CD4-positive, alpha-beta memory T cell (primary cell): ENCODE results near the gene FOXJ3. TPM values are rescaled to one million over a fixed set of nuclear protein-coding genes. Genes with fewer than 3 reads are reported as not detected.
A peak's percentile ranks its signal among the peaks of the same experiment; 100 is the strongest.

Source experiments
- CTCF ChIA-PET: fragments of 350-600 bp; sonication (Branson Sonifier 250); formaldehyde crosslinking; loops from one replicate; lab custom pipeline; 2021; ENCODE audit warnings: inconsistent platforms; ENCODE audit not compliant: partially characterized antibody; lab: Charles Lee
- POLR2A ChIA-PET: fragments of 350-600 bp; sonication (Branson Sonifier 250); formaldehyde crosslinking; loops from one replicate; lab custom pipeline; 2021; ENCODE audit not compliant: partially characterized antibody; lab: Charles Lee
- DNase-seq, 5 donors: peaks; one replicate each; pipeline versions ENCODE4 v3.0.0 to v3.0.0-alpha.2; 2020 to 2022; ENCODE audit warnings: mixed read lengths in 1 of 5
- H3K27ac ChIP-seq: one replicate; pipeline ENCODE4 v1.7.0; 2013; ENCODE audit warnings: low read depth, low read length
- H3K27me3 ChIP-seq: 2 replicates; pipeline ENCODE4 v1.7.0; 2013; ENCODE audit warnings: mild to moderate bottlenecking, low read length, moderate library complexity; ENCODE audit not compliant: insufficient read depth
- H3K36me3 ChIP-seq: 2 replicates; pipeline ENCODE4 v1.7.0; 2013; ENCODE audit warnings: mild to moderate bottlenecking, low read length, moderate library complexity; ENCODE audit not compliant: insufficient read depth
- H3K4me1 ChIP-seq: 2 replicates; pipeline ENCODE4 v1.7.0; 2013; ENCODE audit warnings: mild to moderate bottlenecking, low read length, moderate library complexity; ENCODE audit not compliant: insufficient read depth
- H3K4me3 ChIP-seq, 2 donors: one replicate each; pipeline ENCODE4 v1.7.0; 2013; ENCODE audit warnings: low read length in 2 of 2, mild to moderate bottlenecking in 1 of 2
- H3K9me3 ChIP-seq, 2 donors: one replicate each; pipeline ENCODE4 v1.7.0; 2013; ENCODE audit warnings: low read length in 2 of 2, control low read depth in 1 of 2; ENCODE audit not compliant: control insufficient read depth in 1 of 2
- H3K27ac Mint-ChIP-seq, 7 donors: one replicate each; pipeline ENCODE4 v1.8.0; 2020 to 2021; ENCODE audit warnings: mixed read lengths in 7 of 7, mild to moderate bottlenecking in 6 of 7, inconsistent platforms in 3 of 7, moderate library complexity in 3 of 7
- H3K27me3 Mint-ChIP-seq, 2 donors: one replicate each; pipeline ENCODE4 v1.8.0; 2020 to 2021; ENCODE audit warnings: mixed read lengths in 2 of 2
- H3K36me3 Mint-ChIP-seq, 2 donors: one replicate each; pipeline ENCODE4 v1.8.0; 2020 to 2021; ENCODE audit warnings: mixed read lengths in 2 of 2, inconsistent platforms in 1 of 2, mild to moderate bottlenecking in 1 of 2
- H3K4me1 Mint-ChIP-seq, 4 donors: one replicate each; pipeline ENCODE4 v1.8.0; 2020 to 2021; ENCODE audit warnings: mixed read lengths in 4 of 4, mild to moderate bottlenecking in 1 of 4
- H3K4me3 Mint-ChIP-seq, 8 donors: one replicate each; pipeline ENCODE4 v1.8.0; 2020 to 2021; ENCODE audit warnings: mixed read lengths in 8 of 8, mild to moderate bottlenecking in 7 of 8, moderate library complexity in 6 of 8, inconsistent platforms in 3 of 8
- H3K9me3 Mint-ChIP-seq, 8 donors: one replicate each; pipeline ENCODE4 v1.8.0; 2020 to 2021; ENCODE audit warnings: mixed read lengths in 8 of 8, mild to moderate bottlenecking in 5 of 8, inconsistent platforms in 3 of 8, moderate library complexity in 1 of 8
- intact Hi-C: fragments of 100-400 bp; cut with micrococcal nuclease; formaldehyde crosslinking; loops from one replicate; pipeline ENCODE4 v1.15.1; 2023
- polyA plus RNA-seq, 2 donors: library from polyadenylated mRNA; unstranded; fragments of 300-500 nt; fragmentation: Illumina TruSeq; gene quantifications; one replicate each; pipeline ENCODE4 v1.2.3, GENCODE V29; 2021
- total RNA-seq, 2 experiments: library from RNA; stranded (reverse); gene quantifications; one replicate each; pipeline ENCODE4 v1.2.3, GENCODE V29; 2021

Gene FOXJ3
- total and polyA plus RNA-seq, 4 experiments from 2014 or later = 23.7 to 102 (median 72.0) TPM

- Histone ChIP-seq H3K27me3 (no peaks in the 10 kb centered on the region), H3K4me3 (no peak overlapping the region), H3K9me3 (no peaks in the 10 kb centered on the region), H3K27ac (no peak overlapping the region), H3K4me1 (no peaks in the 10 kb centered on the region), H3K36me3 (no peaks in the 10 kb centered on the region)
- no peak for DNase-seq
- H3K27me3 Mint-ChIP-seq = peaks cover 2 to 10% of the 10 kb centered on the region in 2 donors
- H3K4me3 Mint-ChIP-seq = no peak overlapping the region
- no peak overlapping the region for H3K27ac Mint-ChIP-seq
- H3K4me1 Mint-ChIP-seq = no peaks in the 10 kb centered on the region
- ChIA-PET CTCF (no interaction called here), POLR2A (no interaction called here)
- H3K9me3 Mint-ChIP-seq = no peaks in the 10 kb centered on the region
- H3K36me3 Mint-ChIP-seq = no peaks in the 10 kb centered on the region
- intact Hi-C loops = no loop called here
Observed at GRCh38 chr1:42150651-42151050, 184.4 kb downstream of the FOXJ3 start.

- intact Hi-C loops = loop anchor here (10.0 kb wide), 1 partner anchor 767 kb away; no protein-coding TSS in a partner anchor
- POLR2A ChIA-PET = no interaction called here
- Histone ChIP-seq H3K4me3 (no peak overlapping the region), H3K4me1 (no peaks in the 10 kb centered on the region), H3K27ac (no peak overlapping the region), H3K9me3 (no peaks in the 10 kb centered on the region), H3K27me3 (no peaks in the 10 kb centered on the region), H3K36me3 (no peaks in the 10 kb centered on the region)
- no peak overlapping the region for H3K4me3 Mint-ChIP-seq
- H3K9me3 Mint-ChIP-seq = no peaks in the 10 kb centered on the region
- H3K4me1 Mint-ChIP-seq = peaks cover 0 to 4% (median 2%) of the 10 kb centered on the region in 4 donors
- CTCF ChIA-PET = interaction anchor here (1.3 to 1.8 kb wide), 3 partner anchors 13 to 336 kb away, joined by 4 to 9 read pairs (median 5); no protein-coding TSS in a partner anchor
- H3K36me3 Mint-ChIP-seq = no peaks in the 10 kb centered on the region
- DNase-seq = no peak
- H3K27ac Mint-ChIP-seq = no peak overlapping the region
- peaks cover 7 to 15% of the 10 kb centered on the region in 2 donors for H3K27me3 Mint-ChIP-seq
Observed at GRCh38 chr1:42148166-42148565, 186.9 kb downstream of the FOXJ3 start.

GRCh38 chr1:42146626-42147320 is 188.3 kb downstream of the FOXJ3 start:
- H3K4me1 Mint-ChIP-seq = peaks cover 2 to 7% (median 3%) of the 10 kb centered on the region in 4 donors
- ChIA-PET CTCF (interaction anchor here (0.6 to 1.8 kb wide), 5 partner anchors 11 to 492 kb away, joined by 3 to 9 read pairs (median 4); no protein-coding TSS in a partner anchor), POLR2A (interaction anchor here (0.7 kb wide), 1 partner anchor 196 kb away, joined by 3 read pairs; no protein-coding TSS in a partner anchor)
- no peaks in the 10 kb centered on the region for H3K27me3 ChIP-seq
- H3K9me3 ChIP-seq = no peaks in the 10 kb centered on the region
- intact Hi-C loops = loop anchor here (1.0 to 10.0 kb wide), 2 partner anchors 27 to 768 kb away; no protein-coding TSS in a partner anchor
- peaks cover 10 to 16% of the 10 kb centered on the region in 2 donors for H3K27me3 Mint-ChIP-seq
- no peak overlapping the region for H3K27ac ChIP-seq
- H3K4me3 Mint-ChIP-seq = no peak overlapping the region
- peak; percentile 56 to 72 (median 62) for DNase-seq
- H3K27ac Mint-ChIP-seq = no peak overlapping the region
- H3K4me3 ChIP-seq = no peak overlapping the region
- H3K36me3 Mint-ChIP-seq = no peaks in the 10 kb centered on the region
- H3K36me3 ChIP-seq = no peaks in the 10 kb centered on the region
- H3K4me1 ChIP-seq = no peaks in the 10 kb centered on the region
- no peaks in the 10 kb centered on the region for H3K9me3 Mint-ChIP-seq

DNA sequence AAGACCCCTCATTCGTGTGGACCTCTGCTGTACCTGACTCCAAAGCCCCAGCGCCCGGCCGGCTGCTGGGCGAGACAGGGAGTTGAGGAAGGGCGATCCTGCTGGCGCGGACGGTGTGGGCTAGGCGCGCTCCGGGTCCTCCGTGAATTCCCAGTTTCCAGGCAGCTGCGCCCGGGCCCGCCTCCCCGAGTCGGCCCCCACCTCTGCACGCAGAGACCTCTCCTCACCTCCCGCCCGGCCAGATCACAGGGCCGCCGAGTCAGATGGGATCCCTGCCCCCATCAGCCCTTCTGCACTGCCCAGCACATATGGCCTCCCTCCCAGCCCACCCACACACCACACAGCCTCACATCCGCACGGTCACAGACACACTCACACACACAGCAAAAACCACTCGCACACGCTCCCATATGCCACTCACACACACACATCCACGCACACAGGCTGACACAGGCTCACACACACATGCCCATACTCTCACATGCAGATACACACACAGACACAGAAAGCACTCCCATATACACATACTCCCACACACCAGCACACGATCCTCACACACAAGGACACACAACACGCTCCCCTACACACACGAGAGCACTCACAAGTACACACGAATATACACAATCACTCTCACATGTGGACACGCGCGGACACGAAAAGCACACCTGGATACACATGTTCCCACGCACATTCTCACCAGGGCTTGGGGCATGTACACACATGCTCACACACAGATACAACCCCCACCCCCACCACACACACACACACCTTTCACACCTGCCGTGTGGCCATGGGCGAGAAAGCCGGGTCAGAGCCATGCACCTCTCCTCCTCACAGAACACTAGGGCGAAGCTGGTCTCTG is 189.0 kb downstream of the FOXJ3 start:
- no peak overlapping the region for H3K27ac Mint-ChIP-seq
- Histone ChIP-seq H3K27ac (no peak overlapping the region), H3K36me3 (no peaks in the 10 kb centered on the region), H3K9me3 (no peaks in the 10 kb centered on the region), H3K4me3 (no peak overlapping the region), H3K27me3 (no peaks in the 10 kb centered on the region), H3K4me1 (no peaks in the 10 kb centered on the region)
- peaks cover 10 to 18% of the 10 kb centered on the region in 2 donors for H3K27me3 Mint-ChIP-seq
- no peak overlapping the region for H3K4me3 Mint-ChIP-seq
- intact Hi-C loops = loop anchor here (10.0 kb wide), 1 partner anchor 769 kb away; no protein-coding TSS in a partner anchor
- H3K4me1 Mint-ChIP-seq = peaks cover 2 to 7% (median 3%) of the 10 kb centered on the region in 4 donors
- H3K36me3 Mint-ChIP-seq = no peaks in the 10 kb centered on the region
- ChIA-PET CTCF (interaction anchor here (1.8 kb wide), 1 partner anchor 28 kb away, joined by 9 read pairs; no protein-coding TSS in a partner anchor), POLR2A (no interaction called here)
- no peak for DNase-seq
- no peaks in the 10 kb centered on the region for H3K9me3 Mint-ChIP-seq

- Mint-ChIP-seq H3K9me3 (no peaks in the 10 kb centered on the region), H3K4me1 (peaks cover 2 to 7% (median 3%) of the 10 kb centered on the region in 4 donors), H3K36me3 (no peaks in the 10 kb centered on the region), H3K27me3 (peaks cover 10 to 19% of the 10 kb centered on the region in 2 donors), H3K27ac (no peak overlapping the region), H3K4me3 (no peak overlapping the region)
- Histone ChIP-seq H3K4me3 (no peak overlapping the region), H3K36me3 (no peaks in the 10 kb centered on the region), H3K27me3 (no peaks in the 10 kb centered on the region), H3K9me3 (no peaks in the 10 kb centered on the region), H3K4me1 (no peaks in the 10 kb centered on the region), H3K27ac (no peak overlapping the region)
- intact Hi-C loops = loop anchor here (10.0 kb wide), 1 partner anchor 769 kb away; no protein-coding TSS in a partner anchor
- no peak for DNase-seq
- ChIA-PET POLR2A (no interaction called here), CTCF (no interaction called here)
Observed at GRCh38 chr1:42145389-42145716, 189.7 kb downstream of the FOXJ3 start.

DNA sequence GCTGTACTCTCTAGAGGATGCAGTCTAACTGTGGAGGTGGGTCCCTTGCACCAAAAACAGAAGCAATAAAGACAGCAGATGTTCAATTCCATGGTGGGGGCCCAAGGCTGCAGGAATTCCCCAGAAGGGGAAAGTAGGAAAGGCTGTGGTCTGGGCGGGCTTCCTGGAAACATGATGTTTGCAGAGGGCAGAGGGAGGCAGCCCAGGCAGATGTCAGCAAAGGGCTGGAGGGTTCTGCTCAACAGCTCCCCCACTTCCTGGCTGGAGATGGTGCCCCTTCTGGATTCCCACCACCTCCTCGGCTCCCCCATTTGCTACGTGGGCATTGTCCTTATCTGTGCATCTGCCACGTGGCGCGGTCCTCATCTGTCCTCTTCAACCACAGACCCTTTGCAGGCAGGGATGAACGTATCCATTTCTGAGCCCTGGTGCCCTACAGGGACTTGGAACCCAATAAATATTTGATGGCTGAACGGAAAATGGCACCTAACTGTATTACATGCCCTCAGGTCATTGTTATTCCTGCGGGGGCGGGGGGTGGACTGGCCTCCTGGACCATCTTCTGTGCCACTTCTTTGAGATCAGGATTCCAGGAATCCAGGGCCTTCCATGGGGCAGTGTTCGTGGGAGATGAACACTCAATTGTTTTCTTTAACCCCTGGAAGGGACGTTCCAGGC is 190.2 kb downstream of the FOXJ3 start:
- H3K4me1 ChIP-seq = no peaks in the 10 kb centered on the region
- Mint-ChIP-seq H3K4me1 (peaks cover 2 to 7% (median 3%) of the 10 kb centered on the region in 4 donors), H3K27me3 (peaks cover 8 to 14% of the 10 kb centered on the region in 2 donors), H3K9me3 (no peaks in the 10 kb centered on the region), H3K36me3 (no peaks in the 10 kb centered on the region), H3K27ac (no peak overlapping the region), H3K4me3 (no peak overlapping the region)
- POLR2A ChIA-PET = no interaction called here
- no peaks in the 10 kb centered on the region for H3K9me3 ChIP-seq
- intact Hi-C loops = loop anchor here (10.0 kb wide), 1 partner anchor 770 kb away; no protein-coding TSS in a partner anchor
- DNase-seq = no peak
- peaks cover 3% of the 10 kb centered on the region for H3K27me3 ChIP-seq
- CTCF ChIA-PET = interaction anchor here (1.0 kb wide), 1 partner anchor 29 kb away, joined by 3 read pairs; no protein-coding TSS in a partner anchor
- no peaks in the 10 kb centered on the region for H3K36me3 ChIP-seq
- H3K27ac ChIP-seq = no peak overlapping the region
- H3K4me3 ChIP-seq = no peak overlapping the region
